ENCODE data around the gene SLCO2A1.

Gene SLCO2A1

GRCh38 chr3:133973249-133973980 is 56.3 kb downstream of the SLCO2A1 start:
- no peak for DNase-seq

- no peak for DNase-seq
Observed at GRCh38 chr3:133972156-133972555, 57.6 kb downstream of the SLCO2A1 start.

GRCh38 chr3:133970916-133971315 is 58.8 kb downstream of the SLCO2A1 start:
- no peak for DNase-seq

DNA sequence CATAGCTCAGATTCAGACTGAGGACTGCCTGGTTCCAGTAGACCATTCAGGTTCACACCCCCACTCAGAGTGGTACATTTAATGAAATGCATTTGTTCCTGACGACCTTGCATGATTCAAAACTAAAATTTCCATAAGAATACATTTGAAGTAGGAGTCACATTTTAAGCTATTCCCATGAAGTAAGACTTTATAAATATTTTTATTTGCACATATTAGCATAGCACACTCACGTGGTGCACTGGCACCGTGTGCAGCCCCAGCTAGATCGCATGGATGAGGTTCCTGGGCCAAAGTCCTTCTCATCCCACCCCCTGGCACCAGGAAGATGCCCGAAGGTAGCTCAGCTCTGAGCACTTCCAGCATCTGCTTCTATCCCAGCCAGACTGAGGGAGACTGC is 59.4 kb downstream of the SLCO2A1 start:
- DNase-seq = no peak

DNA sequence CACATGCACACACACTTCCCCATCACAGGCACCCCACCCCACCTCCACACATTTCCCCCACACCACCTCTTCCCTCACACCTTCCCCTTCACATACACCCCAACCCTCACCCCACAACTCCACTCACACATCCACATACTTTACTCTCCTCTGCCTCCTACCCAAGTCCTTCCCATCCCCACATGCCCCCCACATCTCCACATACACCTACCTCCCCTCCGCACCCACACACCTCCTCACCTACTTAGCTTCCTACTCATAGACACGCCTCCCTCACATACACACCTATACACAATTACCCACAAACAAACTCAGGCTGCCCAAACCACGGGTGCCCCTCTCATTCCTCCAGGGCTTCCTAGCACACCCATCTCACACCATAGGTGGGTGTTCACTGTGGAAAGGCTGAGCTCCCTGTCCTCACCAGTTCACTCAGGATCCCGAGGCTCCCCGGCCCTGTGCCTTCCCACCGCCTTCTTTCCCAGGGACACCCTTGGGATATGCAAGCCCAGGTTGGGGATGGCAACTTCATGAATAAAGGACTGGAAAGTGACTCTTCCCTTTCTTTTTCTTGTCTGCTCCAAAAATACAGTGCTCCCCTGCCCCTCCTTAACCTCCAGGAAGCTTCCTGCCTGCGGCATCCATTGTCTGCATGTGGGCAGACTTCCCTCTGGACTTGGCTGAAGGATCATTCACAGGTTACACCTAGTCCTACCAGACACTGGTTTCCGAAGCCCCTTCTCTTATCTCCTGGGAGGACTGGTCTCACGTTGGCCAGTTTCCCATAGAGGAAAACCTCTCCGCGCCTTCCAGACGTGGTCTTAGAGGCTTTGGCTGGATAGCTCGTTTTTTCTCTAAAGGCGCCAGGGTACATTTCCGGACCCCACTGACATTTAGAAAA is 61.5 kb downstream of the SLCO2A1 start:
- no peak for DNase-seq

DNA sequence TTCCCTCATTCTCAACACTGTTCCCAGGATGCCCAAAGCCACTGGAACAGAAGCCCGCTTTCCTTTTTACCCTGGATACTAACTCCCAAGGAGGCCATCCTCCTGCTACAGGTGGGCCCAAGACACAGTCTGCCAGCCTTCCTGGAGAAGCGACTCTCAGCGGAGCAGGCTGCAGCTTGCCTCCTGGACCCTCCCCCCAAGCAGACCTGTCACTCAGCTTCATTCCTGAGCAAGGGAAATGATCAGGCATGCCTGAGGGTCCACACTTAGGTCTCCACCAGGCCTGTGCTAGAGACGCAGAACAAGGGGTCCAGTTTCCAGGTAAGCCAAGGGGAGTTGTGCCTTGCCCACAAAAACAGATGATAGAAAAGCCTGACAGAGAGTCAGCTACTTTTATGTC is 62.8 kb downstream of the SLCO2A1 start:
- no peak for DNase-seq

- DNase-seq = no peak
Observed at GRCh38 chr3:133965906-133966305, 63.8 kb downstream of the SLCO2A1 start.

DNA sequence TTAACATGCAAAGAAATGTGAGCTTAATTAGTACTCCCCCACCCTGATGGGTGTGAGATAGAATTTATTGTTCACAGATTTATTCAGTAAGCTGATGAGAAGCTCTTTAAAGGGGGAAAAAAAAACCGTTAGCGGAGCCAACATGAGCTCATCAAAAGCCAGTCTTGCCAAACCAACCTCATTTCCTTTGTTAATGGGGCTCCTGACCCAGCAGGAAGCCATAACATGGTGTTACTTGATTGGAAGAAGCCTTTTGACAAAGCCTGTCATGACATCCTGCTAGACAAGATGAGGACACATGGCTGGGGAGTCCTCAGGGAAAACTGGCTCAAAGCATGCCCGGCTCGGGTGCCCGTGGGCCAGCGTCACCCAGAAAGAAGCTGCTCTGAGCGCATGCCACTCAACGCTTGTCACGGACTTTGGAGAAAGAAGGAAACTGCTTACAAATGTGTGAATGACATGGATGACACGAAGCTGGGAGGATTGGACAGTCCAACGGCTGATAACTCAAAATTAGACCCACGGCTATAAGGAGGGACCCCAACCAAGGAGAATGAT is 64.6 kb downstream of the SLCO2A1 start:
- no peak for DNase-seq

DNA sequence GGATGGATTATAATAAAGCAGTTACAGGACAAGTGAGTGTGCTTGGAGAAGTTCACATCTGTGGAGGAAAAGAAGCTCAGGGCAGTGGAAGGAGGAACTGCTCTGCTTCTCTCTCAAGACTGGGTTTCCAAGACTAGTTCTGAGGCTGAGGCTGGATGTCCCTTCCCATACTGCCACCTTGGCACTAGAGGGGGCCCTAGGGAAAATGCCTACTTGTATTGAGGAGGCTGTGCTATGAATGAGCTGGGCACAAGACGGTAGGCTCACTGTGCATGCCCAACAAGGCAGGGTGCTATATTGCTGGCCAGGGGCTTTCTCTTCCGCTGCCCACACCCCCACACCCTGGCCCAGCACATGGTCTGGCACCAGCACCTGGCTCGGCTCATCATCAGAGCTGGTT is 65.2 kb downstream of the SLCO2A1 start:
- DNase-seq = no peak

- no peak for DNase-seq
Observed at GRCh38 chr3:133963657-133964396, 65.9 kb downstream of the SLCO2A1 start.

DNA sequence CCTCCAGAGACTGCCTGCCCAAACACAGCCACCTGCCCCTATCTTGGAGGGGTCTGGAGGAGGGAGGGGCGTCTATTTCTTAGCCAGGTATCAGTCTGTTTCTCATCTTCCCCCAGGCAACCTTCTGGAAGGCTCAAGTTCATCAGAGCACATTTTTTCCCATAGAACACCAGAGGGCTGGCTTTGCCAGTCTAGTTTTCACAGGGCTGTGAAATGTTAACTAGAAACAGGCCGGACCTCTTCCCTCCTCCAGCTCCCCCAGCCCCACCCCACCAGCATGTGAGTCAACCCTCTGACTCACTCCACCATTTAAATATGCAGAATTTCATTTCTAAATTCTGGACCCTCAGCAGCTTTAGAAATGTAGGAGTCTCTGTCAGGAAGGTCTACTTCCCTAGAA is 66.9 kb downstream of the SLCO2A1 start:
- DNase-seq = no peak

- DNase-seq = no peak
Observed at GRCh38 chr3:133958071-133958805, 71.5 kb downstream of the SLCO2A1 start.

DNA sequence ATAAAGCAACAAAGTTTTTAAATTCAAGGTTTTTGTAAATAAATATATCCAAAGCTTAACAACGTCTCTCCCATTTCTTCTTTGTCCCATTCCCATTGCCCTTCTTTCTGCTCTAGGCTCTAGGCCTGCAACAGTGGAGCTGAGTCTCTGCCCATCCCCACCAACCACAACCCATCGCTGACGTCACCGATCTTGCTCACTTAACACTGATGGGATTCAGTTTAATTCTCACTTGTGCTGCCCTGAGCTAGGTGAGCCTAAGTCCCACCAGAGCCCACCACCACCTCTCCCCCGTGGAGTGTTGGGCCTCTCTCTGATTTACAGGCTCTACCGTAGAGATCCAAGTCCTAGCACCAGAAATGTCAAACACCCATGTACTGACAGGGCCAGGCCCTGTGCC is 72.7 kb downstream of the SLCO2A1 start:
- DNase-seq = no peak

GRCh38 chr3:133956353-133956752 is 73.4 kb downstream of the SLCO2A1 start:
- no peak for DNase-seq

GRCh38 chr3:133955892-133956291 is 73.8 kb downstream of the SLCO2A1 start:
- no peak for DNase-seq

DNA sequence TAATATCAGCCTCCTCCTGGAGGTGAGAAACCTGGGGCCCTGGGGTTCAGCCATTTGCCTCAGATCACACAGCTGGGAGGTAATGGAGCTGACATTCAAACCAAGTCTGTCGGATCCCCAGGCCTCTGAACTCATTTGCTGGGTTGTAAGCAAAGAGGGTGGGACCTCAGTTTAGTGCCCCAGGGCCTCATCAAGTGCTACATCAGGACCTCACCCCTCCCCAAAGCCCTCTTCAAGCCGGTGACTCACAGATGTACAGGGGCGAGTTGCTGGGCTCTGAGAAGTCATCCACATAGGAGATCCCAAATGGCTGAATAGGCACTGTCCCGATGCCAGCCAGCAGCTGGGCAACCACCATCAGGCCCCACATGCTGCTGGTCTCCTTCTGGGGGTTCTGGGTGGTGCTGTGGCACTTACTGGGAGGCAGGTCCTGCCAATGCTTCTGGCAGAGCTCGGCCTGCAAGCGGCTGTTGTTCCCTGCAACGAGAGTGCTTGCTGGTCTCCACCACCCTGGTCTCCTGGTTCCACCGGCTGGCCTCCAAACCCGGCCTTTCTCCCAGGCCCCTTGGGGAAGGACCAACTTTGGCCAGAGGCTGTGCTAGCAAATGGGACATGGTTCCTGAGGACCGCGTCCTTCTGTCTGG is 74.9 kb downstream of the SLCO2A1 start:
- DNase-seq = no peak

GRCh38 chr3:133953297-133953696 is 76.4 kb downstream of the SLCO2A1 start:
- no peak for DNase-seq

- DNase-seq = no peak
Observed at GRCh38 chr3:133949438-133949837, 80.3 kb downstream of the SLCO2A1 start.

DNA sequence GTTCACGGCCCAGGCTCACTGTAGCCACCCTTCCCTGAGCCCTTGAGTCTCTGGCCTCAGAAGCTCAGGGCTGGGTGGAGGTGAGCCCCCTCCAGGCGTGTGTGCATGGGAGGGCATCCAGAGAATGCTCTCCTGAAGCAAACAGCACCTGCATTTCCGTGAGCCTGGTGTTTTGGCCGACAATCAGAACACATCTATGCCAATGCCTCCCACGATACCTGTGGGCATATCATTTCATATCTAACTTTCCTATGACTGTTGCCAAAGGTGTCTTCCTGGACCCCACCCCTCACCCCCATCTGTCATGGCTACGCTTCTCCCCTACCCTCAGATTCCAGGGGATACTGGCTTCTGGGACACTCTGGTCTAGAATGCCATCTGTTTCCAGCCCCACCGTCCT is 80.7 kb downstream of the SLCO2A1 start:
- no peak for DNase-seq

- no peak for DNase-seq
Observed at GRCh38 chr3:133948131-133948810, 81.5 kb downstream of the SLCO2A1 start.

- DNase-seq = no peak
Observed at GRCh38 chr3:133945381-133946095, 84.2 kb downstream of the SLCO2A1 start.

Data from NCI-H187 (cell line).